ENCODE data around the gene APPL1. TPM values are rescaled to one million over a fixed set of nuclear protein-coding genes. Genes with fewer than 3 reads are reported as not detected.
"Not testable (repeated sequence)": the region's sequence is repeated elsewhere in the genome, so short reads cannot be mapped to it uniquely, and the experiment has no call there.

APPL1 gene
- total RNA-seq, 4 donors from 2014 or later = 50.9 to 76.5 (median 57.4) TPM

- DNase-seq = no peak
- H3K36me3 ChIP-seq = peaks cover 0 to 3% of the 10 kb centered on the region in 2 donors
- H3K4me1 ChIP-seq = peaks cover 13 to 23% of the 10 kb centered on the region in 2 donors
- ATAC-seq = peak; percentile 61 to 67
- peak overlapping the region in 2 of 4 donors; percentile 2 to 20 for H3K4me3 ChIP-seq
- H3K27ac ChIP-seq = peak overlapping the region; percentile 63 to 82 (median 69)
- H3K9me3 ChIP-seq = no peaks in the 10 kb centered on the region
- in situ Hi-C loops (cut with MboI; ENCODE audit: low sequenced_read_pairs in 4 of 4) (no loop called here), intact Hi-C loops (cut with DNase I; ENCODE audit: low total_unique reads) (loop anchor here (5.0 kb wide), 2 partner anchors 36 to 66 kb away; partner anchors contain the start of gene APPL1)
- TF ChIP-seq POLR2A (IDR thresholded peaks at IDR 0.05) (no peak), CTCF (IDR thresholded peaks at IDR 0.05 in 4 of 5, conservative IDR thresholded peaks at IDR 0.05 in 1 of 5) (no peak)
- H3K27me3 ChIP-seq = no peaks in the 10 kb centered on the region
Observed at GRCh38 chr3:57292897-57293526, 65.5 kb downstream of the APPL1 start.

- in situ Hi-C loops (cut with MboI; ENCODE audit: low sequenced_read_pairs in 4 of 4) = no loop called here
- TF ChIP-seq CTCF (IDR thresholded peaks at IDR 0.05 in 4 of 5, conservative IDR thresholded peaks at IDR 0.05 in 1 of 5) = no peak
- no peak for TF ChIP-seq POLR2A (IDR thresholded peaks at IDR 0.05)
- Histone ChIP-seq H3K9me3 (no peaks in the 10 kb centered on the region), H3K36me3 (no peaks in the 10 kb centered on the region), H3K4me1 (peaks cover 0 to under 1% of the 10 kb centered on the region in 2 donors), H3K27me3 (no peaks in the 10 kb centered on the region), H3K27ac (peak overlapping the region in 1 of 4 donors; percentile 82), H3K4me3 (no peak overlapping the region)
- ATAC-seq (peak; percentile 57 to 70), DNase-seq (peak; percentile 22 to 26)
- intact Hi-C loops (cut with DNase I; ENCODE audit: low total_unique reads) = no loop called here
Observed at GRCh38 chr3:57298041-57298440, 70.5 kb downstream of the APPL1 start.

GRCh38 chr3:57303520-57303919 is 76.0 kb downstream of the APPL1 start:
- intact Hi-C loops (cut with DNase I; ENCODE audit: low total_unique reads); in situ Hi-C loops (cut with MboI; ENCODE audit: low sequenced_read_pairs in 4 of 4); H3K27me3 ChIP-seq; H3K4me1 ChIP-seq; H3K9me3 ChIP-seq; H3K4me3 ChIP-seq; H3K27ac ChIP-seq; DNase-seq; H3K36me3 ChIP-seq; ATAC-seq: not testable (repeated sequence)

- no peak for TF ChIP-seq POLR2A (IDR thresholded peaks at IDR 0.05)
- TF ChIP-seq CTCF (IDR thresholded peaks at IDR 0.05 in 4 of 5, conservative IDR thresholded peaks at IDR 0.05 in 1 of 5) = no peak
- DNase-seq (no peak), ATAC-seq (no peak)
- H3K36me3 ChIP-seq = no peaks in the 10 kb centered on the region
- no peaks in the 10 kb centered on the region for H3K9me3 ChIP-seq
- no peaks in the 10 kb centered on the region for H3K27me3 ChIP-seq
- in situ Hi-C loops (cut with MboI; ENCODE audit: low sequenced_read_pairs in 4 of 4) = no loop called here
- no peak overlapping the region for H3K4me3 ChIP-seq
- intact Hi-C loops (cut with DNase I; ENCODE audit: low total_unique reads) = no loop called here
- no peak overlapping the region for H3K27ac ChIP-seq
- no peaks in the 10 kb centered on the region for H3K4me1 ChIP-seq
Observed at GRCh38 chr3:57309769-57310360, 82.3 kb downstream of the APPL1 start.

- Histone ChIP-seq H3K4me1 (no peaks in the 10 kb centered on the region), H3K9me3 (peaks cover 0 to 4% (median 0%) of the 10 kb centered on the region in 3 donors), H3K27ac (no peak overlapping the region), H3K36me3 (no peaks in the 10 kb centered on the region), H3K27me3 (no peaks in the 10 kb centered on the region), H3K4me3 (no peak overlapping the region)
- in situ Hi-C loops (cut with MboI; ENCODE audit: low sequenced_read_pairs in 4 of 4) (no loop called here), intact Hi-C loops (cut with DNase I; ENCODE audit: low total_unique reads) (no loop called here)
- TF ChIP-seq POLR2A (IDR thresholded peaks at IDR 0.05) (no peak), CTCF (IDR thresholded peaks at IDR 0.05 in 4 of 5, conservative IDR thresholded peaks at IDR 0.05 in 1 of 5) (no peak)
- no peak for DNase-seq
- ATAC-seq = no peak
Observed at GRCh38 chr3:57314204-57314603, 86.7 kb downstream of the APPL1 start.

Data from gastrocnemius medialis (tissue), 4 donors.